GM21737 (cell line): Measurements from ENCODE around the gene GLOD5.

Source experiments
- ATAC-seq: cut with Tn5 transposase; IDR thresholded peaks from one replicate; pipeline ENCODE4 v1.9.1; 2021; ENCODE audit warnings: mild to moderate bottlenecking, moderate library complexity; ENCODE audit not compliant: unreplicated experiment

The GLOD5 gene

DNA sequence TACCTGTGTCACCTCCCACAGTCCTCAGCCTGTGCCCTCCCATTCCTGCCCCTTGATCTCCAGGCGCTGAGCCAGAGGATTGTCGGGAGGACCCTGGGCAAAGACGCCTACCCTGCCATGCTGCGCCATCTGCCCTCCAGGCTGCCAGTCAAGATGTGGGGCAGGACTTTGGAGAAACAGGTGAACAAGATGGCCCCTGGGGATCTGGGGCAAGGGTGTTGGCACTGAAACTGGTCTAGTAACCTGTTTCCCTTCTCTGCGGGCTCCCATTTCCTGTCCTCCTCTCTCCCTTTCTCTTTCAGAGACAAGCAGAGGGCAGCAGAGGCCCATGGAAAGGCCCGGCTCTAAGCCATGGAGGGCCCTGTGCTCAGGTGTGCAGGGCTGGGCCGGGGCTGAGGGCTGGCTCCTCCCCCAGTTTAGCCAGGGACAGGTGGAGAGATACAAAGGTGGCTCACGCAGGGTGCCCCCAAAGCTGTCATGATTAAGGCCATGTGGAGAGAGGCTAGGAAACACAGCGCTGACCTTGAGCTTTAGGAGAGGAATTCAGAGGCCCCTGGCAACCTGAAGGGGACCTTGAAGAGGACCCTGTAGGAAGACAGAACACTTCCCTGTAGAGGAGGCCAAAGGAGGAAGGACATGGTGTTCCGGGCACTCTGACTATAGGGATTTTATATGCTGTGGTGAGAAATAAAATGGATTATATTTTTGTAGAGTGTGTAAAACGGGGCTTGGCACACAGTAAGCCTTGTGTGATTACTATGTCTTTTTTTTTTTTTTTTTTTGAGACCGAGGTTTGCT, at the start of gene GLOD5:
TSS of gene GLOD5 (plus strand) at position 74 of the 798 bp plus-strand sequence. CDS start at position 118, 44 bp downstream.
- ATAC-seq: no peak

DNA sequence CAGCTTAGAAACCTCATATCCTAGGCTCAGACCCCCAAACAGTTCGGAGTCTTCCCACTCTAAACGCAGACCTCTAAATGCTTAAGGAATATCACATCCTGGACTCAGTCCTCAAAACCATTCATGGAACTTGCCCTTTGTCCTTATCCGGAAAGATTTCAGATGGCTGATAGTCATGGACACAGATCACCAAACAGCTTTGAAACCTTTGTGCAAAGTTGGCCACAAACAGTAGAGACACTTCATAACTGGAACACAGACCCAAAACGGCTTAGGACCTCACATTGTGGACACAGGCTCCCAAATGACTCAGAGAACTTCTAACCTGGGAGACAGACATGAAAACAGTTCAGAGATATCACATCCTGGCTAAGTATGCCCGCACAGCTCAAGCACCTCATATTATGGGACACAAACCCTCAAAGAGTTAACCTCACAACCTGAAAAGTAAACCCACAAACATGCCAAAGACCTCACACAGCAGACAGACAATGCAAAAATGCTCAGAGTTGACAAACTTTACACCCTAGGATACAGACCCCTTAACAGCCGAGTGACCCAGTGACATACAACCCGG, 49.5 kb upstream of the GLOD5 start:
- ATAC-seq: no peak

DNA sequence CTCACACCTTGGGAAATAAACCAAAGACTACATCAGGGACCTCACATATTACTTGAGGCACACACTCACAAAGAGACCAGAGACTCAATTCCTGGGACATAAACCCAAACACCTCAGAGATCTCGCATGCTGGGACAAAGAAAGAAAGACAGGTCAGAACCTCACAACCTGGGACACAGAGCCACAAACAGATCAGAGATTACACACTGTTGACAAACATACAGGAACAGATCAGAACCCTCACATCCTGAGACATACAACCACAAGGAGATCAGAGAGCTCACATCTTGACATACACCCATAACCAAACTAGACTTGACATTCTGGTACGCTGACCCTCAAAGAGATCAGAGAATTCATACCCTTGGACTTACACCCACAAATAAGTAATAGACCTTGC, 47.7 kb upstream of the GLOD5 start:
- no peak for ATAC-seq

DNA sequence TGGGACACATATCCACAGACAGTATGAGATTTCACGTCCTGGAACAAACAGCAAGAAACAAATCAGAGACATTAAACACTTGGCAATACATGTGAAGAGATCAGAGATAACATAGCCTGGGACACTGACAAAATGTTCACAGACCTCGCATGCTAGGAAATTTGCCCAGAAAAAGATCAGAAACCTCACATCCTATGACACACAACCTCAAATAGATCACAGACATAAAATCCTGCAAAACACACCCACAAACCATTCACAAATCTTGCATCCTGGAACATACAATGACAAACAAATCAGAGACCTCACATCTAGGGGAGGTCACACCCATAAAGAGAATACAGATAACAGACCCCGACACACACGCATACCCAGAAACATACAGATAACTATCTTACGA, 47.0 kb upstream of the GLOD5 start:
- no peak for ATAC-seq

DNA sequence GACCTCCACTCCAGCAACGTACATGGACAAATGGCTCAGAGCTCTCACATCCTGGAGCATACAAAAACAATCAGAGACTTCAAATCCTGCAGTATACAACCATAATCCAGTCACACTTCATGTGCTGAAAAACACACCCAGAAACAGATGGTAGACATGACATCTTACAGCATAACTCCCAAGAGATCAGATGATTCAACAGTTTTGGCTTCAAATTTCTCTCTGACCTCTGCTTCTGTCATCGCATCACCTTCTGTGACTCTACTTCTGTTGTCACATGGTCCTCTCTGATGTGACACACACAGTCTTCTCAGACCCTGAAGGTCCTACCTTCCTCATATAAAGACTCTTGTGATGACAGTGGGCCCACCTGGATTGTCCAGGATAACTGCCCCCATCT, 46.5 kb upstream of the GLOD5 start:
- ATAC-seq: no peak

DNA sequence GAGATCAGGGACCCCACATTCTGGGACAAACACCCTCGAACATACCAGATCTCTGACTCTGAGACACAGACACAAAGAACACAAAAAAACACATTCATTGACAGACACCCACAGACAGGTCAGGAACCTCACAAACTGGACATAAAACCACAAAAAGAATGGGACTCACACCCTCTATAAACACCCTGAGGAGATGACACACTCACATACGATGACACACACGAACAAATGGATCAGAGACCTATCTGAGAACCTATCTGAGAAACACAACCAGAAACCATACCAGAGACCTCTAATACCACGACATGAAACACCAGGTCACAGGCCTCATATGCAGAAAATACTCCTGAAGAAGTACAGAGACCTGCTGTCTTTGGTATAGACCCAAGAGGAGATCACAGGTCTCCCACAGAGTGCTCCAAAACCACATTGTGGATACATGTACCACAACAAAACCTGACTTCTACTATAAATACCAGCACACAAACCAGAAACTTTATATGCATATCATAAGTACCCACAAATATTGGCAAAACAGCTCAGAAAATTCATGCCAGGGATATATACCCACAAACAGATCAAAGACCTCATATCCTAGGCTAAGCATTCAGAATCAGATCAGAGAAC, 45.6 kb upstream of the GLOD5 start:
- no peak for ATAC-seq

DNA sequence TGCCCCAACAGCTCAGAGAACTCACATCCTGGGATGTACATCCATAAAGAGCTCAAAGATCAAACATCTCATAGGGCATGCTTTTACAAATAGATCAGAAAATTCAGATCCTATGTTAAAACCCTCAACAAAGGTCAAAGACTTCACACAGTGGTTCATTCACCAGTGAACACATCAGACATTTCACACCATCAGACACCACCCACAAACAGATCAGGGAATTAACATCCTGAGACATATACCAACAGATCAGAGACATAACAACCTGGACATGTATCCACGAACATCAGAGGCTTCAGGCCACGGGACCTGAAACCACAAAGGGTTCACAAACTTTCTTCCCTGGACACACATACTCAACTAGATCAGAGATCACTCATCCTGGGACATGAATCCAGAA, 41.6 kb upstream of the GLOD5 start:
- ATAC-seq: no peak

DNA sequence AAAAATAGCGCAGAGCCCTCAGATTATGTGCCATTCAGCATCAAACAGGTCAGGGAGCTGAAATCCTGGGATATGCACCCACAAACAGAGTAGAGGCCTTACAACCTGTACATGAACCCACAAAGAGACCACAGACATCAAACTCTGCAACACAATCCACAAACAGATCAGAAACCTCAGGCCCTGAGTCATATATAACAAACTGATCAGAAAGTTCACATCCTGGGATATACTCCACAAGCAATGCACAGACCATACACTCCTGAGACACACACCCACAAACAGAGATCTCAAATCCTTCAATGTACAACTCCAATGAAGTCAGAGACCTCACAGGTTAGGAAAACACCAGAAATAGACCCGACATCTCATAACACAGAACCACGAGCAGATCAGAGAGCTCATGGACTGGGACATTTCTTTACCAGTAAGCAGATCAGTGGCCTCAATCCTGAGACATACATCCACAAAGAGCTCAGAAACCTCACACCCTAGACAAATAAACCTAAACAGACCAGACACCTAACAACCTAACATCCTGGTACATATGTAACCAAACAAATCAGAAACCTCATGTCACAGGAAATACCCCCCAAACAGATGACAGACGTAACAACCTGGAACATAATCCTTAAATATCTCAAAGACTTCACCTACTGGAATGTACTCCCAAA, 40.8 kb upstream of the GLOD5 start:
- ATAC-seq: no peak

DNA sequence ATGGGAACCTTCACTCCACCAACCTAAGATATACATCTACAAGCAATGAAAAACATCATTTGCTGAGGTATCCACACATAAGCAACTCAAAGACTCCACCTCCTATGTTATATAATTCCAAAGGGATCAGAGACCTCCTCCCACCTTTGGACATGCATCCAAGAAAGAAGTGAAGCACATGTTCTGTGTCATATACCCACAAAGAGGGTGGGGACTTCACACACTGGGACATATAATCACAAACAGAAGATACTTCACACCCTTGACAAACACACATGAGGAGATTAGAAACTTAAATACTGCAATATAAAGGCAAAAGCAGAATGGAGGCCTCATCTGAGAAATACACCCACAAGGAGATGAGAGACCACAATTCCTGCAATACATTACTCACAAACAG, 39.6 kb upstream of the GLOD5 start:
- no peak for ATAC-seq

DNA sequence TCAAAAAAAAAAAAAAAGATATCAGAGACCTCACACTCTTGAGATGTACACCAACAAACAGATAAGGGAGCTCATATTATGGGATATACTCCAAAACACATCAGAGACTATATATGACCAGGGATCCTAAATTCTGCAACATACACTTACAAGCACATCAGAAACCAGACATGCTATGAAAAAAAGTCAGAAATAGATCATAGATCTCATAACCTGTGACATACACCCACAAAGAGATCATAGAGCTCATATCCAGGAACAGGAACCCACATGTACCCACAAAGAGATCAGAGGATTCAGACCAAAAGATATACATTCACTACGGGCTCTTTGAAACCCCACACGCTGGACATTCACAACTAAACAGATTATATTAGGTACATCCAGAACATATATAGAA, 35.0 kb upstream of the GLOD5 start:
- ATAC-seq: no peak

DNA sequence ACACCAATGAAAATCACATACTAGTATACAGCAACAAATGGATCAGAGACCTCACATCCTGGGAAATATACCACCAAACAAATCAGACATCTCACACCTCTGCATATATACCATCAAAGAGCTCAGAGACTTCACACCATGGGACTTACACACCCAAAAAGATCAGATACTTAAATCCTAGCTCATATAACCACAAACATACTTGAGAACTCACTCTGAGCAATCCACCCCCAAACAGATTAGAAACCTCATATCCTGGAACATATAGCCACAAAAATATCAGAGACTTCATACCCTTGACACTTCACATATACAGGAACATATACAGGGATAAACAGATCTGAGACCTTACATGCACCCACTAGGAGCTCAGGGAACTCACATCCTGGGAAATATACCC, 32.9 kb upstream of the GLOD5 start:
- no peak for ATAC-seq

DNA sequence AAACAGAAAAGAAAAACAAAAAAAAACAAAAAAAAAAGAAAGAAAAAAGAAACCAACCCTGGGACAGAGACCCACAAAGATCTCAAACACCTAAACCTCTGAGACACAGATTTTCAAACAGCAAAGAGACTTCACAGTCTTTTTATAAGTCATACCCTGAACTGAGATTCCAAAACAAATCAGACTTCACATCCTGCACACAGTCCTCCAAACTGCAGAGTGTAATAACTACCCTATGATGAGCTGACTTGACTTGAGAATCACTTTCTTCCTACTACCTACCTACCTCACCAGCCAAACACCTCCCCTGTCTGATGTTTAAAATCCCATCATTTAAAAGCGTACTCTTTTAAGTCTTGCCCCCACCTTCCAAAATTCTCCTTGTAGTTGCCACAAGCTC, 25.2 kb upstream of the GLOD5 start:
- ATAC-seq: no peak

DNA sequence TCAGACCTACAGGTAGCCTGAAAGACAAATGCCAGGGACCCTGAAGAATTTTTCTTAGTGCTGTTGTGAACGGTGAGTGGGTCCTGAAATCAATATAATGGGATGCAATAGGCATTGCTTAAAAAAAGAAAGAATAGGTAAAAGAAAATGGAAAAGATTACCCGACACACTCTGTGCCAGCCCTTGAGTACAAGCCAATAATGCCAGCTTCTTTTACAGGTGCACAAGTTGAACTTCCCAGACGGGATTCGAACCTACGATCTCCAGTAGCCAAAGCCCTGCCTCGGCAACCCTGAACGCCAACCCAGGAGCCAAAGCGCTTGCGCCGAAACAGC, 24.7 kb upstream of the GLOD5 start:
- ATAC-seq: no peak

DNA sequence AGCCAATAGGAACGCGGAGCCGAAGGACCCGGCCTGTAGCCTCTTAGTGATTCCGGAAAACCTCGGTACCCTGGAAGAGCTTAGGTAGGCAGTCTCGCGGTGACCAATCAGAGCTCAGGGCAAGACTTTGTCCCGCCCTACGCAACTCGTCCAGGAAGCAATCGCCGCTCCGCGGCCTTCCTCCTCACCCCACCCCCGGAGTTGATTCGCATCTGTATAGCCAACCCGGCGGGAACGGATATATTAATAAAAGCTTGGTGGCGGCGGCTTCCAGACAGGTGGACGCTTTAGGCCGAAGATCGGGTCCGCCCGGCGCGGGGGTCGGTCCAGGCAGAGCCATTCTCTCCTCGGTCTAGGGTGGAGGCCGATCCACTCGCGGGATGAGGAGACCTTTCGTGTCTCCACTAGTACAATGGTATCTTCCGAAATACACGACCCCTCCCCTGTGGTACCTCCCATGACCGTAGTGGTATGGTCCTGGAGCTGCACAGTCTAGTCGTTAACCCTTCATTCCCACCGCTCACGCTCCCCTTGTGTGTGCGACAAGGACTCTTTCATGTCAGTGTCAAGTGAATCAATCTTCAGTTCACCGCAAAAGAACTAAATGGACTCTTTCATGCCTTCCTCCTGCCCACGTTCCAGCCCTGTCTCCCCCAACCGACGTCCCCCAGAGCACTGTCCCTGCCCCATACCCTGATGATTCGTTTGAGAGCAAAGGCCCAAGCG, 24.2 kb upstream of the GLOD5 start:
- peak; percentile 97 for ATAC-seq

DNA sequence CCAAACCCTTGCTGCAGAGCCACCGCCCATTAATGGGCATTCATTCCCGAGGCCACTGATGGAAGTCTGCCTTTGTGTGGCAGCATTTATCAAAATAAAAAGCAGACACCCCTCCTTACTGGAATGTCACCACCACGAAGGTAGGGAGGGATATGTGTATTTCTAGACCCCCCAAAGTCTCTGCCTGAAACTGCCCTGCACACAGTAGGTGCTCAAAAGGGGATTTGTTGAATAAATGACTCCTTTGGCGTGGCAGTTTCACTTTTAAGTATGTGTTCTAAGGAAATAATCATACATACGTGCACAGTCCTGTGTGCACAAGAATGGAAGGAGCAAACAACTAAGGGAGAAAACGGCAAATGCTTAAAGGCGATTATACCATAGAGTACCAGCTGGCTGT, 23.6 kb upstream of the GLOD5 start:
- no peak for ATAC-seq

DNA sequence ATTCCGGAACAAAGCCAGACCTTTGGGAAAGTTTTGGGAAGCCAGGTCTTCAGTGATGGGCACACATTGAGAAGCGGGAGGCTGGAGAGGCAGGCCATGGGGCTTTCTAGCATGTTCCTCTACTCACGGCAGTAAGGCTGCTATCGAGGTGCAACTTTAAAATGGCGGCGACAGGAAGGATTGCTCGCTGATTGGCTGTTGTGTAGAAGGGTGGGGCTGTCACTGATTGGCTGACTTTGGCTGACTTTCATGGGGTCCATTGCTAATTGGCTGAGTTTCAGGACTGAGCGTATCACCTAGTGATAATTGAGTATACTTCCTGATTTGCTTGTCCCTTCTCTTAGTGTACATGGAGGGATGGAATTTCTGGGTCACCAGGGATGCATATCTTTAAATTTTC, 19.7 kb upstream of the GLOD5 start:
- no peak for ATAC-seq

DNA sequence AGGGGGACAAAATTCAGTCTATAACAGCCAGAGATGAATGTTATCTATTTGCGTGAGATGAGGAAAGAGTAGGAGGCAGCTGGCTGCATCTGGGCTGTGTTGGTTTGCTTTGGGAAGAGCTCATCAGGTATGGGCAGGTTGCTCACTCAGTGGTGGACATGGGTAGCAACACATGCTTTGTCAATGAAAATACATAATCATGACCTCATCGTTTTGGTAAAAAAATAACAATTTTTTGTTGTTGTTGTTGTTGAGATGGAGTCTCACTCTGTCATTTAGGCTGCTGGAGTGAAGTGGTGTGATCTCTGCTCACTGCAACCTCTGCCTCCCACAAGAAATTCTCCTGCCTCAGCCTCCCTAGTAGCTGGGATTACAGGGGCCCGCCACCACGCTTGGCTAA, 16.3 kb upstream of the GLOD5 start:
- ATAC-seq: no peak

DNA sequence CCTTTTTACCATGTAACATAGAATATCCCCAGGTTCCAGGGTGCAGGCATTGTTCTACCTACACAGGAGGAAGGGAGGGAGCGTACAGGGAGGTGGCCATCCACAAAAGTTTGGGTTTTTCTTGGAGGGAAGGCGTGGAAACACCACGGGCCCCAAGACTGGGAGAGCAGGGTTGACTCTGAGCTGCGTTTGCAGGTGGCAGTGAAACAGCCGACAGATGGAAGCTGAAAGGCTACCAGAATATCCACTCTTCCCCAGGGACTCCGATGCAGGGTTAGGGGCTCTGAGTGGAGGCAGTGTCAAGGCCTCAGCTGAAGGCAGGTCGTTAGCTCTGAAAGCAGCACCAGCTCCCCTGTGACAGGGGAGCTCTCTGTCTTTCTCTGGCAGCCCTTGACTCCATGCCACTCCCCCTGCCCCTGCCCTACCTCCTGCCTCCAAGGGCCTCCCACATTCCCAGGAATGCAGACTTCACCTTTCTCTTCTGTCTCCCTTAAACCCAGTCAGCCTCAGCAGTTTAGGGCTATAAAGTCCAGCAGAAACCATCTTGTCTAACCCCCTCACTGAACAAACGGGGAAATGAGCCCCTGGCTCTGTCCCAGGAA, 14.0 kb upstream of the GLOD5 start:
- no peak for ATAC-seq

DNA sequence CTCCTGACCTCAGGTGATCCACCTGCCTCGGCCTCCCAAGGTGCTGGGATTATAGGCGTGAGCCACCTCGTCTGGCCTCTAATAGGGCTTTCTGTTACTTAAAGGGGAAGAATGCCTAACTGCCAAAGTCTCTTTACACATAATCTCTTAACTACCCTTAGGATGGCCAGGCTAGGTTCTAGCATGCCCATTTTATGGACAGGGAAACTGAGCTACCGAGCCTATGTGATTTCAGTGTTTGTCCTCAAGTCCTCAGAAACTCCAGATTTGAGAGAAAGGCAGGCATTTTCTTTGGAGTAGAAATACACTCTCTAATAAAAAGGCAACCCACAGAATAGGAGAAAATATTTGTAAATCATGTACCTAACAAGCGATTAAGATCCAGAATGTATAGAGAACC, 12.4 kb upstream of the GLOD5 start:
- ATAC-seq: no peak

DNA sequence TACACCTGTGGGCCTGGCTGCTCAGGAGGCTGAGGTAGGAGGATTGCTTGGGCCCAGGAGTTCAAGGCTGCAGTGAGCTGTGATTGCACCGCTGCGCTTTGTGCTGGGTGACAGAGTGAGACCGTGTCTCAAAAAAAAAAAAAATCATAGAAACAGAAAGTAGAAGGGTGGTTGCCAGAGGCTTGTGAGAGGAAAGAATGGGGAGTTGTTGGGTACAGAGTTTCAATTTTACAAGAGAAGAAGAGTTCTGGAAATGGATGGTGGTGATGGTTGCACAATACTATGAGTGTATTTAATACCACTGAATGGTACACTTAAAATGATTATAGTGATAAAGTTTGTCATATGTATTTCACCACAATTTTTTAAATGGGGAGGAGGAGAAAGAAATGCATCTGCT, 10.2 kb upstream of the GLOD5 start:
- no peak for ATAC-seq

DNA sequence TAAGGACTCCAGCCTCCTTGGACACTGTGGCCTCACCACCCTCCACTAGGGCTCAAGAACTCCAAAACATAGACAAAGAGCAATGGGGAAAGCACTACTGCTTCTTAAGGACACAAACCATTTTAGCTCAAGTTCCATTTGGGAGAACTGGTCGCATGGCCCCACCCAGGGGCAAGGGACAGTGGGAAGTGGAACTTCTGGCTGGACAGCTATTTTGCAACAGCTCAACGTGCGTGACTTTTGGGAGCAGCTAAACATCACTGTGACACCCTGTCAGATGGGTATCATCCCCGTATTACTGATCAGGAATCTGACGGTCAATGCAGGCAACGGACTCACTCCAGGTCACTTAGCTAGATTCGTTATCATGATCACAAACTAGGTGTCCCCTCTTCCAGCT, 9.0 kb upstream of the GLOD5 start:
- ATAC-seq: no peak
